NCI-H2227 (cell line): ENCODE measurements around the gene PXDN.
"Not testable (repeated sequence)": the region's sequence is repeated elsewhere in the genome, so short reads cannot be mapped to it uniquely, and the experiment has no call there.

ENCODE experiments used
- DNase-seq: peaks from one replicate; lab custom pipeline; 2025; ENCODE audit not compliant: unreplicated experiment; lab: John Stamatoyannopoulos, UW

Gene PXDN

DNA sequence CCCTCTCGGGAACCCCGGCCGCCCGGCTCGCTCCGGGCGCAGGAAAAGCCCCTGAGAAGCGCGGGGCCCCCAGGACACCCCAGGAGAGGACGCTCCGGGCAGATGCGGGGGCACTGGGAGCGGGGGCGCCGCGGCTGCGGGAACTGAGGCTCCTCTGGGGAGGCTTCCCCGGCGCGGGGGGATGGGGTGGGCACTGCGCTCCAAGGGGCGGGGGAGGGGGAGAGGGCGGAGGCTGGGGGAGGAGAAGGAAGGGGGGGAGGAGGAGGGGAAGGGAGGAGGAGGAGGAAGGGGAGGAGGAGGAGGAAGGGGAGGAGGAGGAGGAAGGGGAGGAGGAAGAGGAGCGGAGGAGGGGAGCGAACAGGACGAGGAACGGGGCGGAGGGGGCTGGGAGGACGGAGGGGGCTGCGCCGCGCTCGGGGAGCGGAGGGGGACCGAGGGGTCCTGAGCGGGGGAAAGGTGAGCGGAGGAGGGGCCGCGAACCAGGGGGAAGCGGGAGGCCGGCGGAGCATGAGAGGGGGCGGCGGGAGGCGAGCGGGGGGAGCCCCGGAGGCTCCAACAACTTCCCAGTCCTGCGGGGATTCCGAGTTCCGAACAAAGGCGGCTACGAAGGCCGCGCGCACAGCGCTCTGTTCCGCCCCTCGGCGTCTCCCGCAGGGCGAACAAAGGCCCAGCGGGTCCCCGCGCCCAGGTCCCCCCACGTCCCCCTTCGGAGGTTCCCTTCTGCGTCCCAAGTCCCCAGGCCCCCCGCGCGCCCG lies 742 bp downstream of the PXDN start:
- peak; percentile 65 for DNase-seq

DNA sequence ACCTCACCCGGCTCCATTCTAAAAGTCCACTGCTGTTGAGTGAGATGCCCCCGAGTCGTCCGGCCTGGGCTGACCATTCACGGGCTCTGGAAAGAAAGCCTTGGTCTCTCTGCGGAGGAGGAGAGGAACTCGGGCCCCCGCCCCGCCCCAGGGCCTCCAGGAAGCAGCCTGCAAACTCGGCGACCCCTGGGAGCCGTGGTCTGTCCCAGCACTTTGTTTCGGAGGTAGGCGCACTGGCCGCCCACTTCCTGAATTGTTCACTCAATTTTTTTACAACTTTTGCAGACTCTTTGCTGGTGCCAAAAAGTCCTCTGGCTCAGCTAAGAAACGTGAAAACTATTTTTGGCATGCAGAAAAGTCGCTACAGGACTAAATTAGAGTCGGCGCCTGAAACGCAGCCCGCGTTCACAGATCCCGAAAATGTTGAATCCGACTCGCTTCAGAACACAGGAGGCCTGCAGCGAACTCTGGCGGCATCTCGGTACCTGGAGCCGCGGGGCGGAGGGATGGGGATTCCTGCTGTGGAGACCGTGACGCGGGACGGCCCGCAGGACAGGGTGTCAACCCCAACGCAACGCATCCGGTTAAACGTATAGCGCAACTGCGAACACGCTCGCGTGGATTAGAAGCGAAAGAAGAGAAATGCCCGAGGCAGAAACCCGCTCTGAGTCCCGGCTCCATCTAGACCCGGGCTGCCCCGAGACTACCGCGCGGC lies 1.5 kb downstream of the PXDN start:
- DNase-seq: peak; percentile 45

- DNase-seq: no peak
Observed at GRCh38 chr2:1742301-1742680, 2.0 kb downstream of the PXDN start.

GRCh38 chr2:1741851-1742250 lies 2.5 kb downstream of the PXDN start:
- DNase-seq: no peak

GRCh38 chr2:1740716-1741589 lies 3.4 kb downstream of the PXDN start:
- DNase-seq: no peak

DNA sequence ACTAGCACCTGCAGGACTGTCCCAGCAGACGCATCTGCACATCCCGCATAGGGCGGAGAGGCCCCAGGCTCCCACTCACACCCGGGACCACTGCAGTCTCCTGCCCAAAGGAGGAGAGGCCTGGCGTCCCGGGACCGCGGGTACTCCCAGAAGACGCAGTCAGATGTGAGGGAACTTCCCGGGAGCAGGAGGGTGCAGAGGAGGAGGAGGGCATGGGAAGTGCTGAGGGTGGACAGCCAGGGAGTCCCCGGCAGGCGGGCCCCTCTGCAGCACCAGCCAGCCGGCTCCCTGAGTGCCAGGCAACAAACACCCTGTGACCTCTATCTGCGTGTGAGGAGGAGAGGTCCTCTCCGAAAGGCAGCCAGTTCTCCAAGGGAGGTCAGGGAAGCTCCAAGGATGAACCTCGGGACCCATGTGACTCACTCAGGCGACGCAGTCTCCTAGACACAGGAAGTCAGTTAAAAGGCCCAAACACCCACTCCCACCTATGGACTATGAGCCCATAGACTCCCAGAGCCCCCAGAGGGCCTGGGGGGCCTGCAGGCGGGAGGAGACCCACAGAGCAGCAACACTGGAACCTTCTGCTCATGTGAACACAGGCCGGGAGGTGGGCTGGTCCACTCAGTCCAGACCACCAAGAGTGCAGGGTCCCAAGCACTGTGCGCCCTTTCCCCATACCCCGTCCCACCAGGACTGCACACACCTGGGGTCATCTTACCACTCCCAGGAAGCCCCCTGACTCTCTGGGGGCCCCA lies 4.2 kb downstream of the PXDN start:
- no peak for DNase-seq

GRCh38 chr2:1739322-1739957 lies 4.9 kb downstream of the PXDN start:
- DNase-seq: no peak

GRCh38 chr2:1738646-1739302 lies 5.5 kb downstream of the PXDN start:
- no peak for DNase-seq

GRCh38 chr2:1738163-1738562 lies 6.2 kb downstream of the PXDN start:
- DNase-seq: no peak

- DNase-seq: no peak
Observed at GRCh38 chr2:1736997-1737480, 7.3 kb downstream of the PXDN start.

DNA sequence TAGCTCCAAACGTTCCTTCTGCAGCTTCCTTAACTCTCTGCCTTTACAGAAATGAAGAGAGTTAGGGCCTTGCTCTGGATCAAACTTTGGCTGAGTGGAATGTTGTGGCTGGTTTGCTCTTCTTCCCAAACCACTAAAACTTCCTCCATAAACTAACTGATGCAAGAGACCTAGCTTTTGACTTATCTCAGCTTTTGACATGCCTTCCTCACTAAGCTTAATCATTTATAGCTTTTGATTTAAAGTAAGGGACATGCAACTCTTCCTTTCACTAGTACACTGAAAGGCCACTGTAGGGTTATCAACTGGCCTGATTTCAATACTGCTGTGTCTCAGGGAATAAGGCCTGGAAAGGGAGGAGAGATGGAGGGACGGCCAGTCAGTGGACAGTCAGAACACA lies 8.3 kb downstream of the PXDN start:
- no peak for DNase-seq

- not testable (repeated sequence) for DNase-seq
Observed at GRCh38 chr2:1733298-1733697, 11.0 kb downstream of the PXDN start.

GRCh38 chr2:1731963-1732768 lies 12.1 kb downstream of the PXDN start:
- no peak for DNase-seq

DNA sequence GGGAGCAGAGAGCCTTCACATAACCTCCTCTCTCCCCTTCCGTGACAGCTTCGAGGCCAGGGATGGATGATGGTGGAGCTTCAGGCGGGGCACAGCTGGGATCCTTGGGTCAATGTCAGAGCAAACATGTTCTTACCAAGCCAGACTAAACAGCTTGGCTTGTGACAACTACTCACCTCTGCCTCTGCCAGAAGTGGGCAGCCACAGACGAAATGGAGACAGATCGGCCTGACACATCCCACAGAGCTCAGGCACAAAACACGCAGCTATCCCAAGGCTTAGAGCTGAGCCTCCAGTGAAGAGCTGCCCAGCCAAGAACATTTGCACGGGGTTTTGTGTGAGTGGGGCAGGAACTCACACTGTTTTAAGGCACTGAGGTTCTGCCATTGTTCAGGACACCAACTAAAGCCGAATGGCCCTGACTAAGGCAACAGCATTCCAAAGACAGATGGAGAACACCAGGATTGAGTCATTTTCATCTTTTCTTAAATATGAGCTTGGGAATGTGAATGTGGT lies 12.8 kb downstream of the PXDN start:
- DNase-seq: peak; percentile 22

GRCh38 chr2:1730015-1730927 lies 14.0 kb downstream of the PXDN start:
- DNase-seq: no peak

GRCh38 chr2:1729242-1729641 lies 15.1 kb downstream of the PXDN start:
- no peak for DNase-seq

- peak; percentile 78 for DNase-seq
Observed at GRCh38 chr2:1728821-1729220, 15.5 kb downstream of the PXDN start.
